HG03469 (cell line): ENCODE measurements around the gene LITAF.
"Not testable (repeated sequence)": the region's sequence is repeated elsewhere in the genome, so short reads cannot be mapped to it uniquely, and the experiment has no call there.

Experiments
- ATAC-seq: cut with Tn5 transposase; IDR thresholded peaks from one replicate; pipeline ENCODE4 v1.9.1; 2021; ENCODE audit warnings: mild to moderate bottlenecking, moderate library complexity, moderate number of reproducible peaks; ENCODE audit not compliant: unreplicated experiment

The LITAF gene

DNA sequence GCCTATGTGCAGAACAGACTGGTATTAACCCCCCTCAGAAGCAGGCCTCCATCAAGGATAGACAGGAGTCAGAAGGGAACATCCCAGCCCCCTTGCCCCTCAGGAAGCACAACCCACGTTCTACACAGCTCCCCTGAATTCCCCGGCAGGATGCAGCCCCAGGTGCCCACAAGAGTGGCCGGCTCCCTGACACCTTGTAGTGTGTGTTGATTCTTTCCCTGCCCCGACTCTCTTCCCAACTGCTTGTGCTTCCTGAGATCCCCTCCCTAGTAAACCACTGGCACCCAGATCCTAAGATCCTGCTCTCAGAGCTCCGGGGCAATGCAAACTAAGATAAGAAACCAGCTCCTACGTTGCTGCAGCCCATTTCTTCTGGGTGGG, 34.8 kb upstream of the LITAF start:
- ATAC-seq = no peak

- no peak for ATAC-seq
These were observed 33.7 kb upstream of the LITAF start for GRCh38 chr16:11620243-11621003.

DNA sequence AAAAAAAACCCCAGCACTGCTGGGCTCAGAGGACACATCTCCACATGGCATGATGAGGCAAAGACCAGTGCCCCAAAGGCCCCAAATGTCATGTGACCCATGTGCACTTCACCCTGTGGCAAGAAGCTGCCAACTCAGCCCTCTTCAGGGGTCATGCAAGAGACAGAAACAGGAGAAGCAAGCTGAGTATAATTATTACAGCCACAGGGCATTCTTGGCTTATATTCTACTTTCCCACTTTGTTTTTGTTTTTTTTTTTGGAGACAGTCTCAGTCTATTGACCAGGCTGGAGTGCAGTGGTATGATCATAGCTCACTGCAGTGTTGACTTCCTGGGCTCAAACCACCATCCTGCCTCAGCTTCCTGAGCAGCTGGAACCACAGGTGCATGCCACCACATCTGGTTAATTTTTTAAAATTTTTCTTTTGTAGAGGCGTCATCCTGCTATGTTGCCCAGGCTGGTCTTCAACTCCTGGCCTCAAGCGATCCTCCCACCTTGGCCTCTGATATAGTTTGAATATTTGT, 32.7 kb upstream of the LITAF start:
- ATAC-seq = no peak

GRCh38 chr16:11618107-11618717, 31.5 kb upstream of the LITAF start:
- ATAC-seq = no peak

GRCh38 chr16:11615748-11616447, 29.2 kb upstream of the LITAF start:
- no peak for ATAC-seq

- no peak for ATAC-seq
These were observed 28.0 kb upstream of the LITAF start for GRCh38 chr16:11614587-11615175.

GRCh38 chr16:11613381-11614303, 26.9 kb upstream of the LITAF start:
- no peak for ATAC-seq

DNA sequence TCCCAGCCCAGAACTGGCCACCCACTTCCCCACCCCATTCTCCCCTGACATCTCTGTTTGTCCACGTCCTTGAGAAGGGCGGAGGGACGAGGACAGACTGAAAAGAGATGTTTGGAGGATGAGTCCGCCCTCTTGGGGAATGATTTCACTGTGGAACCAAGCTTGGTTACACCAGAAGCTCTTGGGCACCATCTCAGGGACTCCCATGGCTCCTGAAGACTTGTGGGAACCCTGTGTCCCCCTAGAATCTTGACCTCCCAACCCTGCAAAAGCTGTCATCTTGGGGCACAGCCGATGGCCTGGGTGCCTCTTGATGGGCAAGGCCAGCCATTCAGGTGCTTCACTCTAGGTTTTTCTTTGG, 25.9 kb upstream of the LITAF start:
- no peak for ATAC-seq

DNA sequence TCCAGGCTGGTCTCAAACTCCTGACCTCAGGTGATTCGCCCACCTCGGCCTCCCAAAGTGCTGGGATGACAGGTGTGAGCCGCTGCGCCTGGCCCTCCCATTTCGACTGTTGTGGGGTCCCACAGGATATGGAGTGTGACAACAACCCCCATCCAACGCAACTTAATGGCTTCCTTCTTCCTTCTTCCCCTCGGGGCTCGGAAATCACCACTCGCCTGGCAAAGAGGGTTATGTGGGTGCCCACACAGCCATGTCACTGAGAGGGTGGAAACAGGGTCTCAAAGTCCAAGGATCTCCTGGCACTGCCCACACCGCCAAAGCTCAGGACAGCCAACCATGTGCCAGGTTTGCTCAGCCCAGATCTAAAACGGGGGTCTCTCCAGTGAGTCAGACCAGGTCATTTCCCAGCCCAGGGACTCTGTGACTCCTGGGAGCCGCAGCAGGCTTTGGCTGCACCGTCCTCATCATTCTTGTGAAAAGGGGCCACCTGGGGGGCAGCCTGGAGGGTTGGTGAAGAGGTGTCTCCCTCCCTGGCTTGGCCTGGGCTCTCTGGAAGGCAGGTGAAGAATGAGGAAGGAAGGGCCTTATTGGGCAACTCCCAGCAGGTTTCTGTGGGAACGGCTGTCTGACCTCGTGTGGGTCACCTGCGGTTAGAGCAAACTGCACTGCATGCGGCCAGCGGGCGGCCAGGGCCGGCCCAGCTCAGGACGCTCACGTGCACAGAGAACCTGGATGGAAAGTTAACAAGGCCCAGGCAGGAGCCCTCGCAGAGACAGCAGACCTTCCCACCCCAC, 25.3 kb upstream of the LITAF start:
- ATAC-seq = no peak

DNA sequence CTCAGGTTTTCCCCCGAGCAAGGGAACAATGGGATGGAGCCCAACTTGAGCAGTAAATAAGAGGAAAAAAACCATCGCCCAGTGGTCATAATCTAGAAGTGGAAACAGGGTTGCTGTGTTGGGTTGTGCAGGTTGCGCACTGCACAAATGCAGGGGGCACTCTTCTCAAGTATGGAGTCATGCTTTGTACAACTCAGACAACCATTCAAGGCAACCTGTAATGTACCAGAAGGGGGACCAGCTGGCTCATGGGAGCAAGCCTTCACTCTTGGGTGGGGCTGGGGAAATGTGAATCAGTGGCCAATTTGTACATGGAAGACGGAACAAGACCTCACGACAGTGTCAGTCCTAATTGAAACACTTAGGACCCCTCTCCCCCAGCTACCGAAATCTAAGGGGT, 23.9 kb upstream of the LITAF start:
- no peak for ATAC-seq

DNA sequence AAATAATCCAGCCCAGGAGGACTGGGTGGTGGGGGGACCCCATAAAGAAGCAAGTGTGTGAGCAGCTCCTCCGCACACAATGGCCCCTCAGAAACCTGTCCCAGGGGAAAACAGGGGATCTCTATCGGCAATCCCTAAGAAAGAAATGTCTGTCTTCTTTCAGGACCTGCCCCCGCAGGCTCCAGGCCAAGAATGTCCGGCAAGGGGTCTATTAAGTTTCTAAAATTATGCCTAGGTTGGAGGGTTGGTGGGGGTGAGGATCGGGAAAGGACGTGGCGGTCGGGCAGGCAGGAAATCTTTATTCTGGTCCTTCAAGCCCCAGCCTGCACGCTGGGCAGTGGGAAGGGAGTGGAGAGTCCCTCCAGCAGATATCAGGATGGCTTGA, 23.4 kb upstream of the LITAF start:
- no peak for ATAC-seq

- ATAC-seq = no peak
These were observed 22.9 kb upstream of the LITAF start for GRCh38 chr16:11609474-11610120.

GRCh38 chr16:11605891-11606290, 19.2 kb upstream of the LITAF start:
- no peak for ATAC-seq

DNA sequence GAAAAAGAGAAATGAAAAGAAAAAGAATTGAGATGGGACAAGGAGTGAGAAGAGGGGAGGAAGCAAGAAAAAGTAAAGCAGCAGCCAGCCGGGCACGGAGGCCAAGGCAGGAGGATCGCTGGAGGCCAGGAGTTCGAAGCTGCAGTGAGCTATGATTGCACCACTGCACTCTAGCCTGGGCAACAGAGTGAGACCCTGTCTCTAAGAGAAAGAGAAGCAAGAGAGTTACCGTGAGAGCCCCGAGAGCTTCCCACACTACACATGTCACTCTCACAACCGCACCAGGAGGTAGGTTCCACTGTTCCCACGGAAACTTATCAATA, 18.8 kb upstream of the LITAF start:
- no peak for ATAC-seq

DNA sequence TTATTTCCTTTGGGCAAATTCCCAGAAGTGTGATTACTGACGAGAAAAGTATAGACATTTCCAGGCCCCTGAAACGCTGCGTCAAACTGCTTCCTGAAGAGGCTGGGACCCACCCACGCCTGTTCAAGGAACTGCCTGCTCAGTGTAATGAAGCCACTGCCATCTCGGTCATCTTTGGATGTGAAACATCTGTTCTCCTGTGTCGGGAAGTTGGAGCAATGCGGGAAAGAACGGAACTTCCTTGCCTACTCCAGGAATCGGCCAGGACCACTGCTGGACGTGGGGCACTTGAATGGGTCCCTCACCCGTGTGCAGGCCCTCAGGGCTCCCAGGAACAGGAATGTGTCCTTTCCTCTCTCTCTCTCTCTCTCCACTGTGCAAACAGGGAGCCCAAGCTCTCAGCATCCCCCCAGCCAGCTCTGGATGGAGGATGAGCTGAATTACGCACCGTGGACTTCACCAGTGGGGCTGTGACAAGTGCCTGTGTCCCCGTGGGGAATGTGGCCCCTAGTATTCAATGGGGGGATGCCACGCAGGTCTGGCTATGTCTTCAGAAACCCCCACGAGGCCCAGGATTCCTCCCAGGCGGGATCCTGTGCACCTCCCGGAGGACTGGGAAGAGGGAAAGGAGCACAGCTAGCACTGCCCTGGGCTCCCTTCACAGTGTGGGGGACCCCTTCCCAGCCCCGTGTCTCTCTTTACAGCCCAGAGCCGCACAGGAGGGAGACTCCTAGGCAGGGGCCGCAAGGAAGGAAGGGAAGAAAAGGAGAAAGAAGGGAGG, 18.3 kb upstream of the LITAF start:
- no peak for ATAC-seq

- ATAC-seq = not testable (repeated sequence)
These were observed 17.6 kb upstream of the LITAF start for GRCh38 chr16:11604296-11604695.

GRCh38 chr16:11603331-11603750, 16.6 kb upstream of the LITAF start:
- no peak for ATAC-seq

DNA sequence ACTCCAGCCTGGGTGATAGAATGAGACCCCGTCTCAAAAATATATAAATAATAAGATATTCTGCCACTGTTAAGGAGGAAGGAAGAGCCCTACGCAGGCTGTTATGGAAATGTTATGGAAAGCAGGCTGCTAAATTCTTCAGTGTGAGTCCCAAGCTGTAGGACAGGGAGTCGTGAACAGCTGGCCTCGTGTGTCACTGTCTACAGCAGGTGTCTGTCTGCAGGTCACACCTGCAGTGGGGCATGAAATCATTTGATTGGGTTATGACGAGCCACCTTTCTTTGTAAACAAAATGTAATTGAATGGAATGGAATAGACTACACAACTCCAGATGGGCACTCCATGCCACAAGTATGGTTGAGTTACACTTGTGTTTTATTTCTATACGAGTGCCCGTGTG, 15.6 kb upstream of the LITAF start:
- ATAC-seq = no peak

DNA sequence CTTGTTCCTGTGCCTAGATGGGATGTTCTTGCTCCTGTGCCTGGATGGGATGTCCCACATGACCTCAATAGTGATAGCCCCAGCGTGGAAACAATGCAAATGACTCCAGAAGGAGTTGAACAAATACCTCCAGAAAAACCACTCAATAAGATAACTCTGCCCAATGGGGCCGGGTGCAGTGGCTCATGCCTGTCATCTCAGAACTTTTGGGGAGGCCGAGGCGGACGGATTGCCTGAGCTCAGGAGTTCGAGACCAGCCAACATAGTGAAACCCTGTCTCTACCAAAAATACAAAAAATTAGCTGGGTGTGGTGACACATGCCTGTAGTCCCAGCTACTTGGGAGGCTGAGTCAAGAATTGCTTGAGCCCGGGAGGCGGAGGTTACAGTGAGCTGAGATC, 15.2 kb upstream of the LITAF start:
- no peak for ATAC-seq
